Ishikawa (cell line): ENCODE data around the gene KDM2B.

Experiments used
- CEBPB ChIP-seq: IDR thresholded peaks from 2 replicates; pipeline ENCODE4 v1.6.1; 2012
- CREB1 ChIP-seq: IDR thresholded peaks from 2 replicates; pipeline ENCODE4 v1.6.1; 2012; ENCODE audit warnings: low read depth
- EGR1 ChIP-seq: IDR thresholded peaks from 2 replicates; pipeline ENCODE4 v1.6.1; 2012
- EP300 ChIP-seq: IDR thresholded peaks from 2 replicates; pipeline ENCODE4 v1.6.1; 2012; ENCODE audit warnings: borderline replicate concordance
- FOXM1 ChIP-seq: IDR thresholded peaks from 2 replicates; pipeline ENCODE4 v1.6.1; 2012; ENCODE audit warnings: low read depth, borderline replicate concordance
- NFIC ChIP-seq: IDR thresholded peaks from 2 replicates; pipeline ENCODE4 v1.6.1; 2012
- RAD21 ChIP-seq: IDR thresholded peaks from 2 replicates; pipeline ENCODE4 v1.6.1; 2012; ENCODE audit warnings: low read depth
- TAF1 ChIP-seq: IDR thresholded peaks from 2 replicates; pipeline ENCODE4 v1.6.1; 2012; ENCODE audit warnings: low read depth, mild to moderate bottlenecking
- TCF12 ChIP-seq: IDR thresholded peaks from 2 replicates; pipeline ENCODE4 v1.6.1; 2012; ENCODE audit warnings: low read depth
- TEAD4 ChIP-seq: IDR thresholded peaks from 2 replicates; pipeline ENCODE4 v1.6.1; 2012
- YY1 ChIP-seq: IDR thresholded peaks from 2 replicates; pipeline ENCODE4 v1.6.1; 2012; ENCODE audit warnings: low read depth
- ZBTB7A ChIP-seq: IDR thresholded peaks from 2 replicates; pipeline ENCODE4 v1.6.1; 2012; ENCODE audit warnings: low read depth
- TF ChIP-seq, protein P1 (sequence below): IDR thresholded peaks from 2 replicates; pipeline ENCODE4 v1.6.1; 2012
- TF ChIP-seq, protein P2 (sequence below): IDR thresholded peaks from 2 replicates; pipeline ENCODE4 v1.6.1; 2012
- TF ChIP-seq, protein P3 (sequence below): IDR thresholded peaks from 2 replicates; pipeline ENCODE4 v1.6.1; 2012; ENCODE audit warnings: low read depth, mild to moderate bottlenecking

KDM2B gene

DNA sequence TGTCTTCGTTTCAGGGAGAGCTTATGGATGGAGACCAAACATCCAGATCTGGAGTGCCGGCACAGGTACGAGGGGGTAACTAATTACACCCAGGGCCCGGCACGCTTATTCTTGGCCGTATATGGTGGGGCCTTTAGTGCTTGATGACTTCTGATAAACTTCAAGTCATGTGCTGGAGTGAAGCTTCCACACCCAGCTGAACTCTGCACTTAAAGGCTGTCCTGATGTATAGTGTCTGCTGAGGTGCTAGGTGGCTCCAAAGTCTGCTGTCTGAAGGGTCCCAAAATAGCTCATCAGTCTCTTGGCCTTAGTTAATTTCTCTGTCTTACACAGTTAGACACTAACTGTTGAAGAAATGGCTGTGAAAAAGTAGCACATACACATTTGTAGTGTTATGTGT, 163.0 kb downstream of the KDM2B start:
- TF ChIP-seq CEBPB (no peak), ZBTB7A (no peak), CREB1 (no peak), TCF12 (no peak), RAD21 (no peak), NFIC (no peak), EP300 (no peak), EGR1 (no peak), TAF1 (no peak), YY1 (no peak), TEAD4 (no peak), FOXM1 (no peak)
- TF ChIP-seq, protein P1, sequence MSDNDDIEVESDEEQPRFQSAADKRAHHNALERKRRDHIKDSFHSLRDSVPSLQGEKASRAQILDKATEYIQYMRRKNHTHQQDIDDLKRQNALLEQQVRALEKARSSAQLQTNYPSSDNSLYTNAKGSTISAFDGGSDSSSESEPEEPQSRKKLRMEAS, result no peak
- TF ChIP-seq, protein P2, sequence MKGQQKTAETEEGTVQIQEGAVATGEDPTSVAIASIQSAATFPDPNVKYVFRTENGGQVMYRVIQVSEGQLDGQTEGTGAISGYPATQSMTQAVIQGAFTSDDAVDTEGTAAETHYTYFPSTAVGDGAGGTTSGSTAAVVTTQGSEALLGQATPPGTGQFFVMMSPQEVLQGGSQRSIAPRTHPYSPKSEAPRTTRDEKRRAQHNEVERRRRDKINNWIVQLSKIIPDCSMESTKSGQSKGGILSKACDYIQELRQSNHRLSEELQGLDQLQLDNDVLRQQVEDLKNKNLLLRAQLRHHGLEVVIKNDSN, result no peak
- TF ChIP-seq, protein P3, sequence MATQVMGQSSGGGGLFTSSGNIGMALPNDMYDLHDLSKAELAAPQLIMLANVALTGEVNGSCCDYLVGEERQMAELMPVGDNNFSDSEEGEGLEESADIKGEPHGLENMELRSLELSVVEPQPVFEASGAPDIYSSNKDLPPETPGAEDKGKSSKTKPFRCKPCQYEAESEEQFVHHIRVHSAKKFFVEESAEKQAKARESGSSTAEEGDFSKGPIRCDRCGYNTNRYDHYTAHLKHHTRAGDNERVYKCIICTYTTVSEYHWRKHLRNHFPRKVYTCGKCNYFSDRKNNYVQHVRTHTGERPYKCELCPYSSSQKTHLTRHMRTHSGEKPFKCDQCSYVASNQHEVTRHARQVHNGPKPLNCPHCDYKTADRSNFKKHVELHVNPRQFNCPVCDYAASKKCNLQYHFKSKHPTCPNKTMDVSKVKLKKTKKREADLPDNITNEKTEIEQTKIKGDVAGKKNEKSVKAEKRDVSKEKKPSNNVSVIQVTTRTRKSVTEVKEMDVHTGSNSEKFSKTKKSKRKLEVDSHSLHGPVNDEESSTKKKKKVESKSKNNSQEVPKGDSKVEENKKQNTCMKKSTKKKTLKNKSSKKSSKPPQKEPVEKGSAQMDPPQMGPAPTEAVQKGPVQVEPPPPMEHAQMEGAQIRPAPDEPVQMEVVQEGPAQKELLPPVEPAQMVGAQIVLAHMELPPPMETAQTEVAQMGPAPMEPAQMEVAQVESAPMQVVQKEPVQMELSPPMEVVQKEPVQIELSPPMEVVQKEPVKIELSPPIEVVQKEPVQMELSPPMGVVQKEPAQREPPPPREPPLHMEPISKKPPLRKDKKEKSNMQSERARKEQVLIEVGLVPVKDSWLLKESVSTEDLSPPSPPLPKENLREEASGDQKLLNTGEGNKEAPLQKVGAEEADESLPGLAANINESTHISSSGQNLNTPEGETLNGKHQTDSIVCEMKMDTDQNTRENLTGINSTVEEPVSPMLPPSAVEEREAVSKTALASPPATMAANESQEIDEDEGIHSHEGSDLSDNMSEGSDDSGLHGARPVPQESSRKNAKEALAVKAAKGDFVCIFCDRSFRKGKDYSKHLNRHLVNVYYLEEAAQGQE, result no peak

DNA sequence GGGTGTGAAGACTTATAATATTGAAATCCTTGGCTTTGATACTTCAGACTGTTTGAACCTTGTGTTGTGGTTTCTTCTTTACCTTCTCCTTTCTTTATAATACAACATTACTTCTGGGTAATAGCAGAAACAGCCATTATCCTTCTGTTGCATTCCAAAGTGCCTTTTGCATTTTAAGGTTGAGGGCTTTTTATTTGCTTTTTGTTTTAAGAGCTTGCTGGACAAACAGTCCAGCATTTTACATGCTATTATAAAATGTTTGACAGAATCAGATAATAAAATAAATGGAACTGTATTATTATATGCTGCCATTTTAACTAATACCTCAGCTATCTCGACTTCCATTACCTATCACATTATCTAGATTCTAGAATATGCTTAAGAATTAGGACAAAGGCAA, 166.9 kb downstream of the KDM2B start:
- no peak for TF ChIP-seq EP300
- no peak for TF ChIP-seq EGR1
- TF ChIP-seq, protein P2, result no peak
- TF ChIP-seq NFIC, result no peak

DNA sequence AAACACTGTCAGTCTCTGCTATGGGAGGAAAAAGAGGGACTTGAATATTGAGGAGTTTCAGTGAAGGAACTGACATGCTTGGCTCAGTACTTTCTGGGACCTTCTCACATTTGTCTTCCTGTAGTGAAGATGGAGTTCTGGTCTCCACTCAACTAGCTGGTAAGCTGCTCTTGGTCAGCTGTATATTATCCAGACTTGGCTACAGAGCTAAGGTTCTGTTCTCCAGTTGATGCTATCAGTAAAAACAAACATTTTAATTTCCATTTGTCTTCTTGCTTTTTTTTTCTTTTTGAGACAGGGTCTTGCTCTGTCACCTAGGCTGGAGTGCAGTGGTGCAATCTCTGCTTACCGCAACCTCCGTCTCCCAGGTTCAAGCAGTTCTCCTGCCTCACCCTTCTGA, 175.6 kb downstream of the KDM2B start:
- no peak for TF ChIP-seq NFIC
- no peak for TF ChIP-seq EP300
- no peak for TF ChIP-seq EGR1
- TF ChIP-seq, protein P3, result no peak
- no peak for TF ChIP-seq YY1
- TF ChIP-seq, protein P1, result no peak
- TF ChIP-seq ZBTB7A, result no peak
- TF ChIP-seq RAD21, result no peak
- TF ChIP-seq, protein P2, result no peak

DNA sequence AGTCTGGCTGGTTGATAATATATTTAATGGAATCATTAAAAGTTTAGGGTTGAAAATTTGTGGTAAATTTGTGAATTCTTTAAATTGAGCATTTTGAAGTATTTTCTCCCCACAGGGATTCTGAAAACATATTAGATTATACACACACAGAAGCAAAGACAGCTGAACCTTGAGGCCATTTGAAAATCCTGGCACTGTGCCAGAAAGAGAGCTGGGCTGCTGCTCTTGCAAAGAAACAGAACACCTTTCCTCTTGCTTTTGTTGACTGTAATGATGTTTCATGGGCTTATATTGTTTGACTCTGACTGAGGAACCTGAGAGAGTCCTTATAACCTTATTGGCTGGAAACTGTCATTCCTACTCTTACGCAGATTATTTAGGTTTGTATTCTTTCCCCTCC, 176.1 kb downstream of the KDM2B start:
- TF ChIP-seq TAF1 (no peak), NFIC (peak; percentile 87)

DNA sequence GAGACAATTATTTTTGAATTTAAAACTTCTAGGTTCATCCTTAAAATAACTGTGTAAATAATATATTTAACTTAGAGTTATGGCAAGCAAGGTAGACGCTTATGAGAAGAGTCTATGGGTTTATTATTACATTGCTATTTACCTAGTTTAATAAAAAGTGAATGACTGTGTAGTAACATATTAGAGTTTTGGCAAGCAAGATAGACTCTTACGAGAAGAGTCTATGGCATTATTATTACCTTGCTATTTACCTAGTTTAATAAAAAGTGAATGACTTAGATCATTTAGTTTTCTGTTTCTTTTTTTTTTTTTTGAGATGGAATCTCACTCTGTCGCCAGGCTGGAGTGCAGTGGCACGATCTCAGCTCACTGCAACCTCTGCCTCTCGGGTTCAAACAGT, 177.1 kb downstream of the KDM2B start:
- TF ChIP-seq, protein P1, result no peak
- TF ChIP-seq TCF12 (no peak), TAF1 (no peak), RAD21 (no peak), CEBPB (no peak), ZBTB7A (no peak), EGR1 (no peak), EP300 (no peak)
- TF ChIP-seq, protein P2, result no peak
